ENCODE data around the gene UACA.

DNA sequence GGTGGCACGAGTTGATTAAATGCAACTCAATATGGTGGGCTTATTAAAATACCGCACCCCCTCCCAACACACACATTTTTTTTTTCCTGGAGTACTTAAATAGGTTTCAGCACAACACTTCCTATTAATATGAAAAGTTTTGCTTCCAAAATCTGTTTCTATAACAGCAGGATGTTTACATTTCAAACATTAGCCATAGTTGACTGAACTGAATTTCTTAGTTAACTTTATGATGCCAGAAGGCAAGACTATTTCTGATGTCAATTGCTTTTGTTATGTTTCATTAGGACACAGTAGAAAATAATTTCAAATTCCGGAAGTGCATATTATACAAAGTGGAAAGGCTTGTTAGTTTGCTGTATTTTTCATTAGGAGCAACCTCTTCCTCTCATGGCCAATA is 104.7 kb downstream of the UACA start:
- TF ChIP-seq, protein P1, sequence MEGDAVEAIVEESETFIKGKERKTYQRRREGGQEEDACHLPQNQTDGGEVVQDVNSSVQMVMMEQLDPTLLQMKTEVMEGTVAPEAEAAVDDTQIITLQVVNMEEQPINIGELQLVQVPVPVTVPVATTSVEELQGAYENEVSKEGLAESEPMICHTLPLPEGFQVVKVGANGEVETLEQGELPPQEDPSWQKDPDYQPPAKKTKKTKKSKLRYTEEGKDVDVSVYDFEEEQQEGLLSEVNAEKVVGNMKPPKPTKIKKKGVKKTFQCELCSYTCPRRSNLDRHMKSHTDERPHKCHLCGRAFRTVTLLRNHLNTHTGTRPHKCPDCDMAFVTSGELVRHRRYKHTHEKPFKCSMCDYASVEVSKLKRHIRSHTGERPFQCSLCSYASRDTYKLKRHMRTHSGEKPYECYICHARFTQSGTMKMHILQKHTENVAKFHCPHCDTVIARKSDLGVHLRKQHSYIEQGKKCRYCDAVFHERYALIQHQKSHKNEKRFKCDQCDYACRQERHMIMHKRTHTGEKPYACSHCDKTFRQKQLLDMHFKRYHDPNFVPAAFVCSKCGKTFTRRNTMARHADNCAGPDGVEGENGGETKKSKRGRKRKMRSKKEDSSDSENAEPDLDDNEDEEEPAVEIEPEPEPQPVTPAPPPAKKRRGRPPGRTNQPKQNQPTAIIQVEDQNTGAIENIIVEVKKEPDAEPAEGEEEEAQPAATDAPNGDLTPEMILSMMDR (conservative IDR thresholded peaks at IDR 0.05): no peak
- no peak for TF ChIP-seq EZH2 (IDR thresholded peaks at IDR 0.05; ENCODE audit: low read depth)

All from PC-9 (cell line).